Eye (tissue), 1 donor: Measurements from ENCODE around the gene RNPC3.
"Not testable (repeated sequence)": the region's sequence is repeated elsewhere in the genome, so short reads cannot be mapped to it uniquely, and the experiment has no call there.

Experiments used
- DNase-seq: peaks from one replicate; pipeline ENCODE4 v3.0.0-alpha.2; 2015

Gene RNPC3

GRCh38 chr1:103561643-103562395 lies 36.3 kb downstream of the RNPC3 start:
- DNase-seq, result no peak

GRCh38 chr1:103563056-103563455 lies 37.6 kb downstream of the RNPC3 start:
- no peak for DNase-seq

GRCh38 chr1:103569493-103569892 lies 44.0 kb downstream of the RNPC3 start:
- DNase-seq, result no peak

- not testable (repeated sequence) for DNase-seq
These were observed 45.8 kb downstream of the RNPC3 start, which contains the start of gene AMY2B for GRCh38 chr1:103571289-103571688. Gene AMY2B, plus strand, starts transcription at chr1:103571589. Its CDS starts 14 bp downstream, at chr1:103571603.

- no peak for DNase-seq
These were observed 50.6 kb downstream of the RNPC3 start for GRCh38 chr1:103576065-103576464.

- not testable (repeated sequence) for DNase-seq
These were observed 51.3 kb downstream of the RNPC3 start for GRCh38 chr1:103576784-103577183.

- no peak for DNase-seq
These were observed 57.0 kb downstream of the RNPC3 start for GRCh38 chr1:103582464-103582863.

- no peak for DNase-seq
These were observed 58.4 kb downstream of the RNPC3 start for GRCh38 chr1:103583887-103584286.

GRCh38 chr1:103584537-103584936 lies 59.0 kb downstream of the RNPC3 start:
- no peak for DNase-seq

GRCh38 chr1:103602740-103603139 lies 77.2 kb downstream of the RNPC3 start:
- DNase-seq, result not testable (repeated sequence)
